Measurements from ENCODE around the gene STARD3.

Gene STARD3

GRCh38 chr17:39634384-39634871 is 2.5 kb upstream of the STARD3 start:
- DNase-seq (ENCODE audit: low read depth): no peak
- no peak overlapping the region for H3K4me3 ChIP-seq (ENCODE audit: low read length)
- TF ChIP-seq CTCF (conservative IDR thresholded peaks at IDR 0.05; ENCODE audit: low read depth, low read length): peak; percentile 67

GRCh38 chr17:39635614-39636176 is 1.2 kb upstream of the STARD3 start:
- no peak overlapping the region for H3K4me3 ChIP-seq (ENCODE audit: low read length)
- no peak for TF ChIP-seq CTCF (conservative IDR thresholded peaks at IDR 0.05; ENCODE audit: low read depth, low read length)
- no peak for DNase-seq (ENCODE audit: low read depth)

GRCh38 chr17:39636587-39636926 is 387 bp upstream of the STARD3 start:
- no peak for DNase-seq (ENCODE audit: low read depth)
- H3K4me3 ChIP-seq (ENCODE audit: low read length): peak overlapping the region; percentile 92
- TF ChIP-seq CTCF (conservative IDR thresholded peaks at IDR 0.05; ENCODE audit: low read depth, low read length): no peak

GRCh38 chr17:39638317-39638716 is 1.4 kb downstream of the STARD3 start:
- no peak for DNase-seq (ENCODE audit: low read depth)
- TF ChIP-seq CTCF (conservative IDR thresholded peaks at IDR 0.05; ENCODE audit: low read depth, low read length): no peak
- no peak overlapping the region for H3K4me3 ChIP-seq (ENCODE audit: low read length)

GRCh38 chr17:39639043-39639442 is 2.1 kb downstream of the STARD3 start:
- no peak overlapping the region for H3K4me3 ChIP-seq (ENCODE audit: low read length)
- no peak for TF ChIP-seq CTCF (conservative IDR thresholded peaks at IDR 0.05; ENCODE audit: low read depth, low read length)
- no peak for DNase-seq (ENCODE audit: low read depth)

GRCh38 chr17:39639566-39640458 is 2.9 kb downstream of the STARD3 start:
- H3K4me3 ChIP-seq (ENCODE audit: low read length): no peak overlapping the region
- TF ChIP-seq CTCF (conservative IDR thresholded peaks at IDR 0.05; ENCODE audit: low read depth, low read length): no peak
- no peak for DNase-seq (ENCODE audit: low read depth)

- DNase-seq (ENCODE audit: low read depth): no peak
- TF ChIP-seq CTCF (conservative IDR thresholded peaks at IDR 0.05; ENCODE audit: low read depth, low read length): no peak
- H3K4me3 ChIP-seq (ENCODE audit: low read length): no peak overlapping the region
Observed at GRCh38 chr17:39640591-39641031, 3.7 kb downstream of the STARD3 start.
